Stimulated activated CD8-positive, alpha-beta memory T cell treated with anti-CD3 and anti-CD28 coated beads, Interleukin-7, amount 100 ng/mL, for 4 hours (primary cell): ENCODE data around the gene ATP6AP2.
"Not testable (repeated sequence)": the region's sequence is repeated elsewhere in the genome, so short reads cannot be mapped to it uniquely, and the experiment has no call there.

Experiments used
- DNase-seq, 2 donors: peaks; one replicate each; pipeline ENCODE4 v3.0.0-alpha.2; 2020; ENCODE audit warnings: low read depth in 2 of 2

ATP6AP2 gene

DNA sequence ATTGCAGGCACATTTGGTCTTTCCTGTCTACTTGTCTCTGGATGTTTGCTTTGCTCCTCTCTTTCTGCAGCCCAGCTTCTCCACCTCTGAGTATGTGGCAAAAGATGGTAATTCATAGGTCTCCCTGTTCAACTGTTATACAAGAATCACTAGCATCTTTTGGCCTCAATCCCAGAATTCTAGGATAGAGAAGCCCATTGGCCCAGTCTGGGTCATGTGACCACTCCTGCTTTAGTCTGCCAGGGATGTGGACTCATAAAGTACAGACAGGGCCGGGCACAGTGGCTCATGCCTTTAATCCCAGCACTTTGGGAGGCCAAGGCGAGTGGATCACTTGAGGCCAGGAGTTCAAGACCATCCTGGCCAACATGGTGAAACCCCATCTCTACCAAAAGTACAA lies 5.4 kb upstream of the ATP6AP2 start:
- DNase-seq: not testable (repeated sequence)

DNA sequence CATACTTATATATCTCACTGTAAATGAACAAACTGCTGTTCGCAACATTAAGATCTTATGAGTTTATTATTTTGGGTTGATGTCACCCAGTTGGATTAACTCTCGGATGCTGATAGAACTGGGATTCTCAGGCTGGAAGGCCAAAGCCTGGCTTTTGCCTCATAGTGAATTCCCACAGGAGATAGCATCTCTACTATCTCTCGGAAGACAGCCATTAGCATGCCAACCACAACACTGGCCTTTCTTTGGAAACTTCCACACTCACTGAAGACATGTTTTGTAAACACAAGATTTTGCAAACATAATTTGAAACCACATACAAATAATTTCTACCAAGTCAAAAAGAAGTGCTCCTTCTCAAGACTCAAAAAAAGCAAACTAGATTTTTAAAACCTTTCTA lies 4.5 kb upstream of the ATP6AP2 start:
- DNase-seq: no peak

DNA sequence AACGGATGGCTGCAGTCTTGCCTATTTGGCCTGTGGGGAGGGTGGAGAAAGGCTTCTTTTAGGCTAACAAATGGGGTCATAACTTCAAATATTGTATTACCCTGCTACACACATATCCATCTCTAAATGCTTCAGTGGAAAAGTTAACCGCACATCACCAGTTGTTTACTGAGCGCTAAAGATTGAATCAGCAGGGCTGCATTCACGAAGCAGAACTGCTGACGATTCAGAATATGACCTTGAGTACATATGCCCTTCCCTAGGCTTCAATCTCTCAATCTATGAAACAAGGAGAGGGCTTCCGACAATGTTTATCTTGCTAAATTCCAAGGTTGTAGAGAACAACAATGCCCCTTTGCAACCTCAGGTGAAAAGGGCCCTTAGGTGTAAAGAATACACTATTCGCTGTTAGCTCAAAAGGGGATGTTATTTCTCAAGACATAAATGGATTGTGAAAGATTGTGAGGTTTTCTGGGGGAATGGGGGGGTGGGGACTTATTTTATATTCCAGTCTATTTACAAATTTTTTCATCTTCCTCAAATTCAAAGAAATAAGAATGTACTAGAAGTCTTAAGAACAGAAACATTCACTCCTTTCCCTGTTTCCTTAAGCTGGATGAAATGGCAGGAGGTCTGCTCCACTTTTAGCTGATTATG lies 2.6 kb upstream of the ATP6AP2 start:
- DNase-seq: no peak

DNA sequence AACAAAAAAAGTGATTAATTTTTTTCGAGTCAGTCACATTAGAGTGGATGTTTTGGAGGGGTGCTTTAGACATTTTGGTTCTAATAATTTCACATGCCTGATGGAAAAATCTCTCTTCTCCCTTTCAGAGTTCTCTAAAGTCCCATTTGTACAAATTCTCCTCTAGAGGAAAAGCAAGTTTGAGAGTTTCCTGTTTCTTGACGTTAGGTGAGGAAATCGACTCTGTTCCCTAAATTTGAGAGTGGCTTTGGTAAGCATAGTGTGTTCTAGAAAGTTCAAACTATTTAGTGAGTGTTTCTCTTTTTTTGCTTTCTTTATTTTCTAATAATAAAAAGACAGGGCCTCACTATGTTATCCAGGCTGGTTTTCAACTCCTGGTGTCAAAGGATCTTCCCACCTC lies 1.6 kb upstream of the ATP6AP2 start:
- DNase-seq: no peak

DNA sequence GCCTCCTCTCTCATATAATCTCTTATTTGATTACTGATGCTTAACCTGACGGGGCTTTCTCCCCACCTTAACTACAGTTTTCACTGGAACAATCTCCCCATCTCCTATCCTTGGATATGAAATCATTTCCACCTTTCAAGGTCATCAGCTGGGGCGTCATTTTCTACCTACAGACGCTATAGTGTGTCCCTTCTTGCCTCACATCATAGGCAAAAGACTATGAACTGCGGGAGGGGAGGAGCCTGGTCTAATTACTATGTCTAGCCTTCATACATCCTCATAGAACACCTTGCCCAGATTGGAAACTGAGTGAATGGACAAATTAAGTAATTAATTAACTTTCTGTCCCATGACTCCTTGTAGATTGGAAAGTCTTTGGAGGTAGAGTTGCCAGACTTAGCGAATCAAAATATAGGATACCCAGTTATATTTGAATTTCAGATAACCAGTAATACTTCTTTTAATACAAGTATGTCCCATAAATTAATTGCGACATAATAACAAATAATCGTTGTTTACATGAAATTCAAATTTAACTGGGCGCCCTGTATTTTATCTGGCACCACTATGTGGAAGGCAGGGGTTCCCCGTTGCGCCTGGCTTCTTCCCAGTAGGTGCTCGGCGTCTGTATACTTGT lies 752 bp upstream of the ATP6AP2 start:
- DNase-seq: no peak

DNA sequence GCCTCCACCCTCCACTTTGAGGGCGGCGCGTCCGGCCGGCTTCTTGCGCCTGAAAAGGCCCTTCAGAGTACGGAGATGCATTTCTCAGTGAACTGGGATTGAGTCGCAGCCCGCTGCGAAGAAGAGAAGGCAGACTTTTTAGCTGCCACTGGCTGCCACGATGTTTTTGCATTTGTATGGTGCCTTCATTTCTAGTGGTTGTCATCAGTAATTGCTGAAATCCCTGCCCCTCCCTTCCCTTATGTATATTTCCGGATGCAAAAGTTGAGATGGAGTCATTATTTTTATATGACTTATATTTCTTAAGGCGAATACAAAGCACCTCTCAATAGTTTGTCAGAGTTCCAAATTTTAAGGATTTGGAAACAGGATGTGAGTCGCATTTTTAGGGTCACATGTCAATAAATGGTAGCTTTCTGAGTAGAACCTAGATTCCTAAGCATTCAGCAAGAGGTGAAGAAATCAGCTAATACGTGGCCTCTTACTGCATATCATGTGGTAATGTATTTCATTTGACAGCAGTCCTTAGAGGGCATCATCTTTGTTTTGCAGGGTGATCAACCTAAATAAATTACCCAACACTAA lies 658 bp downstream of the ATP6AP2 start:
- no peak for DNase-seq

DNA sequence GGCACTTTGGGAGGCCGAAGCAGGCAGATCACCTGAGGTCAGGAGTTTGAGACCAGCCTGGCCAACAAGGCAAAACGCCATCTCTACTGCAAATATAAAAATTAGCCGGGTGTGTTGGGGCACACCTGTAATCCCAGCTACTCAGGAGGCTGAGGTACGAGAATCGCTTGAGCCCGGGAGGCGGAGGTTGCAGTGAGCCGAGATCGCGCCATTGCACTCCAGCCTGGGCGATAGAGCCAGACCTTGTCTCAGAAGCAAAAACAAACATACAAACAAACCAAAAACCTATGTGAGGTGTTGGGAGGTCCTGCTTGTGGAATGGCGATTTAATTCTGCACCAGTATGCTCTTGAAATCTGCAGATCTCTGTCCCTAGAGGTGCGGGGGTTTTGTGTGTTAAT lies 1.4 kb downstream of the ATP6AP2 start:
- DNase-seq: not testable (repeated sequence)

DNA sequence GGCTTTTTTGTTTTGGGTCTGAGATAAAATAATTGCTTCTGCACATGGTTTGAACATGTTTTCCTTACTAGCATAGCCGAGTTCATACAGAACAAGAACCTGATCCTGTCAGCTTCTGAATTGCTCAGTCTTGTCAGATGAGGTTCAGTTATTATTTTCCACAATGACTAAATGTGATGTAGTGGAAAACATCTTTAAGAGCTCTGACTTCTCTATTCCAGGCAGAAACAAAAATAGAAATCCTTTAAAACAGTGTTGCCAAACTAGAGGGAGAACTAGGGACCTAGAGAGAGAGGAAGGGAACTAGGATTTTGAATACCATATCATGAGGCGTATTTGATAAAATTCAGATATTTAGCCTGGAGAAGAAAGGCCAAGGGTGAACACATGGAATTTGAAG lies 2.0 kb downstream of the ATP6AP2 start:
- DNase-seq: no peak

DNA sequence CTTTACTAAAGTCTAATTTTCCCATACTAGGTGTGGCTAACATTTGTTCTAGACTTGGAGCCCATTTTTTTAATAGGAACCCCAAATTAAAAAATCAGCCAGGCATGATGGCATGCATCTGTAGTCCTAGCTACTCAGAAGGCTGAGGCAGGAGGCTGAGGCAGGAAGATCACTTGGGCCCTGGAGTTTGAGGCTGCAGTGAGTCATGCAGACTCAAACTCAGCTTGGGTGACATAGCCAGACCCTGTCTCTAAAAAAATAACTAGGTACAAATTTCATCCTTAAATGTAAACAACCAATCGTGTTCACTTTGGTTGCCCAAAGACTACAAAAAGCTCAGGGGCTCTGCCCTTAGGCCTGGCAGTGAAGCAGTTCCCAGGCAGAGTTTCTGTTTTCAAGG lies 6.9 kb downstream of the ATP6AP2 start:
- not testable (repeated sequence) for DNase-seq

DNA sequence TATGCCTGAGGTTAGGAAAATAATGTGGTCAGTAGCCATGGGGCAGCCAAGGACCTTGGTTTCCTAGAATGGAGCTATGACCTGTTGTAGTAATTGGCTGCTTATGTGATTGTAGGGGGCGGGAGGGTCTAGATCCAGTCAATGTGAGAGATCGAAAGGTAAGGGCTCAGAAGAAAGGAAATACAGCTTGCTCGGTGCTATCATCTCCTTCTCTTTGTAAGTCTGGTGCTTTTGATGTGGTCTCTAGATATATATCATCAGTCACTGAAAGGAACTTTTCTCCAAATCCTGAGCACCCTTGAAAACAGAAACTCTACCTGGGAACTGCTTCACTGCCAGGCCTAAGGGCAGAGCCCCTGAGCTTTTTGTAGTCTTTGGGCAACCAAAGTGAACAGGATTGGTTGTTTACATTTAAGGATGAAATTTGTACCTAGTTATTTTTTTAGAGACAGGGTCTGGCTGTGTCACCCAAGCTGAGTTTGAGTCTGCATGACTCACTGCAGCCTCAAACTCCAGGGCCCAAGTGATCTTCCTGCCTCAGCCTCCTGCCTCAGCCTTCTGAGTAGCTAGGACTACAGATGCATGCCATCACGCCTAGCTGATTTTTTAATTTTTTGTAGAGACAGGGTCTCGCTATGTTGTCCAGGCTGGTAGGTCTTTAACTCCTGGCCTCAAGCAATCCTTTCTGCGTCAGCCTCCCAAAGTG lies 9.0 kb downstream of the ATP6AP2 start:
- DNase-seq: not testable (repeated sequence)

DNA sequence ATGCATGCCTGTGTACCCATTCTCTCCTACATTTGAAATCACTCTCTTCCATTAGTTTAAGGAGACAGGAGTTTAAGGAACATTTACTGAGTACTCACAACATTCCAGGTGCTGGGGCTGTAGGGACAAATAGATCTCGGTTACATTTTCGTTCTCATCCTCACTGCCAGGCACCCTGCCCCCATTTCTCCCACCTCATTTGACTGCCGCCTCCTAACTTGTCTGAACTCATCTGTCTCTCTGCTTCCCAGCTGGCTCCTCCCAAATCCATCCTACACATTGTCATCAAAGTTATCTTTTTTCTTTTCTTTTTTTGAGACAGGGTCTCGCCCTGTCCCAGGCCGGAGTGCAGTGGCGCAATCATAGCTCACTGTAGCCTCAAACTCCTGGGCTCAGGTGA lies 22.7 kb downstream of the ATP6AP2 start:
- no peak for DNase-seq

DNA sequence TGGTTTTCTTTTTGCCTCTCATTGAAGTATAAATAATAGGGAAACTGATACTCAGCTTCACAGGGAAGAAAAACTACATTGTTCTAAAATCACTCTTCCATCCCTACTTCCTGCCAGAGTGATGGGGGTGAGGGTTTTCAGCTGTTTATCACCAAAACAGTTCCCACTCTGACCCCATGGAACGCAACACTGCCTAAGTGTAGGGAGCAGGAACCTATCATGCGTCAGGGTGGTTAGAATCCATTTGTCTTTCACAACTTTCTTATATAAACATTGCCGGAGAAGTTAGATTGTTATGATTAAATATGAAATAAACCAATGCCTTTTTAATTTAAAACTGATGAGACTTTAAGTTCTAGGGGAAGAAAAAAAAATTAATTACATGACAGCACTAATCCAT lies 26.6 kb downstream of the ATP6AP2 start:
- no peak for DNase-seq

DNA sequence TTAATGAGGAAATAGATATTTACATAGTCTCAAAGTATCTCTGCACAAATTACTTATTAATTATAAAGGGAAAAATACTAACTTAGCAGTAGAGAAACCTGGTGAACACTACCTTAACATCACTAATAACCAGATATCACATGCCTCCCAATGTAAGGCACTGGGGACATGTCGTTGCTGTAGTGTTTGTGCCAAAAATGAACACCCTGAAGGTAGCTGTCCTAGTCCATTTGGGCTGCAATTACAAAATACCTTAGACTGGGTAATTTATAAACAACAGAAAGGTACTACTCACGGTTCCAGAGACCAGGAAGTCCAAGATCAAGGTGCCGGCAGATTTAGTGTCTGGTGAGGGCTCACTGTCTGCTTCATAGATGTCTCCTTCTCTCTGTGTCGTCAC lies 31.7 kb downstream of the ATP6AP2 start:
- no peak for DNase-seq

DNA sequence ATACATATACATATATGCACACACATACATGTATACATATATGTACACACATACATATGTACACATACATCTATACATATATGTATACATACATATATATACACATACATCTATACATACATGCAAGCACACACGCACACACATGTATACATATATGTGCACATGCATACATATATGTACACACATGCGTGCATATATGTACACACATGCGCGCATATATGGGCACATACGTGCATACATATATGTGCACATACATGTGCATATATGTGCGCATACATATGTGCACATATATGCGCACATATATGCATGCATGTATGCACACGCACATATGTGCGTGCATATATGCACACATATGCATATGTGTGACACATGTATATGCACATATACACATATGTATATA lies 35.2 kb downstream of the ATP6AP2 start:
- no peak for DNase-seq

DNA sequence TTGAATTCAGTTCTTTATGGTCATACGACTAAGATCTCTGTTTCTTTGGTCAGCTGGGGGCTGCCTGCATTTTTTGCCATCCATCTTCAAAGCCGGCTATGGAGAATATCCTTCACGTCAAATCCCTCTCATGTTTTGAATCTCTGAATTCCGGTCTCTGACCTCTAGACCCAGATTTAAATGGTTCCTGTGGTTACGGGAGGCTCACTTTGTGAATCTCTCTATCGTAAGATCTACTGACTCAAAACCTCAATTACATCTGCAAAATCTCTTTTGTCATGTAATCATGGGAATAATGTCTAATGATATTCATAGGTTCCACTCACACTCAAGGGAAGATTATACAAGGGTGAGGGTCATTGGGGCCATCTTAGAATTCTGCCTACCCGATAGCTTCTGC lies 36.8 kb downstream of the ATP6AP2 start:
- no peak for DNase-seq

DNA sequence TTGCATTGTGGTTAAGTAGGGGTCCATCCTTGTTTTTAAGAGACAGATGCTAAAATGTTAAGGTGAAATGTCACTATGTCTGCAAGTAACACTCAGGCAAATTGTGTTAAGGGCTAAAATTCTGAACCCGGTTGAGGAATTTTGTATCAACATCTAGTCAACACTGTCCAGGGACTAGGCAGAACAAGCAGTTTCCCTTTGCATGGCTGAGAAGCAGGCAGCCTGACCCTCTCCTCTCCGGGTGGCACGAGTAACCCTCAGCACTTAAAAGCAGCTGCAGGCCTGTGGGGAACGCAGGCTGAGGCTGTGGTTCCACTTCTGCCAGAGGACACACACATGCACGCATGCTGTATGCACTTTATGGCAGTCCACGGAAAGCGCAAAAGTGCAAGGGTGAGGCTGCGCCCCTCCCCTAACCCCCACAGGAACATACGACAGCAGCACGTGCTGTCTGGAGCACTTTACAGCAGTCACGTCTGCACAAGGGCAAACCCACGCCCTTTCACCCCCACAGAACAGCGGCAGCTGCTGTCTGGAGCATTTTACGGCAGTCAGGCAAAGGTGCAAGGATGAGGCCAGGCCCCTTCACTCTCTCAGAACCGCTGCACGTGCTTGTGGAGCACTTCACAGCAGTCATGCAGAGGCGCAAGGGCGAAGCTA lies 41.8 kb downstream of the ATP6AP2 start:
- DNase-seq: no peak

DNA sequence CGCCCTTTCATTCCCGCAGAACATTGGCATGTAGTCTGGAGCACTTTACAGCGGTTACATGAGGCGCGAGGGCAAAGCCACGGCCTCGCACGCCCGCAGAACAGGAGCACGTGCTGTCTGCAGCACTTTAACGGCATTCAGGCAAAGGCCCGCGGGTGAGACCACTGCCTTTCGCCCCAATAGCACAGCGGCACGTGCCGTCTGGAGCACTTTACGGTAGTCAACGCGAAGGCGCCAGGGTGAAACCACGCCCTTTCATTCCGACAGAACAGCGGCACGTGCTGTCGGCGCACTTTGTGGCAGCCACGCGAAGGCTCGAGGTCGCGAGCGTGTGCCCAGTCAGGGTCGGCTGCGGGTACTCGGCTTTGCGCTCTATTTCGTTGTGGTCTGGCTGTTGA lies 42.4 kb downstream of the ATP6AP2 start, which contains the start of gene MPC1L:
MPC1L (plus strand) TSS at position 290 of the 398 bp plus-strand sequence. CDS start 138 bp downstream, outside the sequence.
- no peak for DNase-seq

DNA sequence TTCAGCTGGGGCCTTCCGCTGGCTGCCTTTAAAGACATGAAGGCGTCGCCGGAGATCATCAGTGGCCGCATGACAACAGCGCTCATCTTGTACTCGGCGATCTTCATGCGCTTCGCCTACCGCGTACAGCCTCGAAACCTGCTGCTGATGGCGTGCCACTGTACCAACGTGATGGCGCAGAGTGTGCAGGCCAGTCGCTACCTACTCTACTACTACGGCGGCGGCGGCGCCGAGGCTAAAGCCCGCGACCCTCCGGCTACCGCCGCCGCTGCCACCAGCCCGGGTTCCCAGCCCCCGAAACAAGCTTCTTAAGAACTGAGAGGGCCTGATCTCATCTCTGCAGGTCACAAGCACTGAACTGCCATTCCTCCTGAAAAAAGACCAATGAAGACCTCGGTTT lies 42.9 kb downstream of the ATP6AP2 start:
- no peak for DNase-seq

DNA sequence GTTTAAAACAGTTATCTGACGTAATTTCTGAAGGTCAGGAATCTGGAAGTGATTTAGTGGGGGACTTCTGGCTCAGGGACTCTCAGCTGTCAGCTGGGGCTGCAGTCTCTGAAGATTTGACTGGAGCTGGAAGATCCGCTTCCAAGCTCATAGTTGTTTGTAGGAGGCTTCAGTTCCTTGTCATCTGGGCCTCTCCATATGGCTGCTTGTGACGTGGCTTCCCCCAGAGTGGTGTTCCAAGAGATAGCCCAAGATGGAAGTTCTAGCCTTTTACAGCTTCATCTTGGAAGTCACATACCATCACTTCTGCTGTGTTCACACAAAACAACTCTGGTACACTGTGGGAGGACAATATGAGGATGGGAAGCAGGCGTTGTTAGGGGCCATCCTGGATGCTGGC lies 44.5 kb downstream of the ATP6AP2 start:
- DNase-seq: no peak

DNA sequence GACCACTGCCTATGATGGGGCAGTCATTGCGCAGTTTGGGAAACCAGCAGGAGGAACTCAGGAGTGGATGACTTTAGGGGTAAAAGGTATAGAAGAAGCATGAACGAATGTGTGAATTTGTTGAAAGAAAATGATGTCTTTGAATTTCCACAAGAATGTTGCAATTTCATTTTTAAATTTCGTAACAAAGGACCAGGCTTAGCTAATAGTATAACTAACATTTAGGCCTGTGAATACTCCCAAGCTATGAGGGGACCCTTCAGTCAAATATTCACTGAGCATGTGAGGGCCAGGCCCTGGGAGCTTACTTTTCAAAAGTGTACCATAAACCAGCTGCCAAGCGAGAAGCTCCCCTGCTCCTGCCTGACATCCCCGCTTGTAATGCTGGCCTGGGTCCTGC lies 47.7 kb downstream of the ATP6AP2 start:
- no peak for DNase-seq

DNA sequence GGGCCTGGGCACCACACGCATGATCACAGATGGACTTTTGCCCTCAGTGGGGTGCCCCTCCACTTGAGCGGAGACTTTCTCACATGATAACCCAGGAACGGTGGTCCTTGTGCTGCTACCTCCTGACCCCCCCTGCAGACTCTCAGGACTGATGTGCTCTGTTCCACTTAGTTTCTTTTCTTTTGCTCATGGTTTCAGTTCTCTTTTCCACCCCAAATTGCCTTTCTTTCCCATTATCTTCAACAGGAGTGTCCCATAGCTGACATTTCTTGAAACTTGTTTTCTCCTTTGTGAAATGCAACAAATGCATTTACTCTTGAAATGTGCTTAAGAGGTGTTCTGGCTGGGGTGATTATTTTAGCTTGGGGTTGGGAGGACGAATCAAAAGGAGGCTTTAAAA lies 51.4 kb downstream of the ATP6AP2 start:
- no peak for DNase-seq

DNA sequence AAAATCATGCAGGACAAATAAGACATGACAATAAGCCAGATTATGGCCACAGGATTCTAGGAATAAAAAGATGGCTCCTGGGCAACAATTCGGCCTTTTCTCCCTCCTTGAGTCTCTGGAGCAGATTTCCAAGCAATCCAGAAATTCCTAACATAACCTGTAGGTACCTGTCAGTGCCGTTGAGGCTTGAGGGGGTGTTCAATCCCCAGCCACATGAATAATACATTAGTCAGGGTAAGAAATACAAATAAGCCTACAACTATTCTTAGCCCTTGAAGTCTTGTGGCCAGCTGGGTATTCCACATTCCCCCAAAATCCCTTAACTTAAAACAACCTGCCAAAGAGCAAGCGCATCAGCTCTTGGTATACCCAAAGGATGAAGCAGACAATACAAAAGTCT lies 56.9 kb downstream of the ATP6AP2 start:
- DNase-seq: no peak
